MG63 (cell line): ENCODE measurements around the gene PKHD1. TPM values are rescaled to one million over a fixed set of nuclear protein-coding genes. Genes with fewer than 3 reads are reported as not detected.
A peak's percentile ranks its signal among the peaks of the same experiment; 100 is the strongest.

Source experiments
- DNase-seq: peaks from one replicate; pipeline ENCODE4 v3.0.0-alpha.2; 2020
- H3K27me3 ChIP-seq: fragments of 250-450 bp; sonication (Bioruptor Pico); 2 replicates; pipeline ENCODE4 v1.5.1; 2020; ENCODE audit warnings: mild to moderate bottlenecking, moderate library complexity
- H3K36me3 ChIP-seq: fragments of 250-450 bp; sonication (Bioruptor Pico); 2 replicates; pipeline ENCODE4 v1.5.1; 2020; ENCODE audit warnings: mild to moderate bottlenecking, moderate library complexity
- H3K4me3 ChIP-seq: fragments of 250-450 bp; sonication (Bioruptor Pico); 2 replicates; pipeline ENCODE4 v1.5.1; 2020; ENCODE audit warnings: mild to moderate bottlenecking, moderate library complexity
- H3K9me3 ChIP-seq: fragments of 250-450 bp; sonication (Bioruptor Pico); 2 replicates; pipeline ENCODE4 v1.5.1; 2020; ENCODE audit warnings: mild to moderate bottlenecking, moderate library complexity
- total RNA-seq: library from RNA; depleted of rRNA; stranded (reverse); fragments of >200 nt; shearing (Covaris generic); gene quantifications from 2 replicates; pipeline ENCODE4 v1.2.3, GENCODE V29; 2014; ENCODE audit warnings: low replicate concordance

Gene PKHD1
- total RNA-seq, 1 experiment from 2014 or later, result not detected

DNA sequence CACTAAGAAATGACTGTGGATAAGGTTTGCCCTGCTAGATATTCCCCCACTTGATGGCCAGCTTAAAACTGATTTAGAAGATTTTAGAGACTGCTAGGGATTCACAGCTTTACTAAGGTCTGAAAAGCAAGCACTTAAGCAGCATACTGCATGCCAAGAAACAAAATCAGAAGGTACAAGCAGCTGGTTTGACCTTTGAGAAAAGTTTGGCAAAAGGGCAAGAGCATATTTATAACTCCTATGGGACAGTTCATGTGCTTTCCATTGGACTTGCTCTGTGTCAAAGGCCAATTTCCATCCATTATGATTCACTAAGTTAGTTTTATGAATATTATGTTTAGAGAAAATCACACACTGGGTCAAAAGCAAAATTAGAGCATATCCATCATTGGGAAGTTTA is 402.8 kb downstream of the PKHD1 start:
- Histone ChIP-seq H3K4me3 (no peak overlapping the region), H3K27me3 (no peaks in the 10 kb centered on the region)
- no peak for DNase-seq

DNA sequence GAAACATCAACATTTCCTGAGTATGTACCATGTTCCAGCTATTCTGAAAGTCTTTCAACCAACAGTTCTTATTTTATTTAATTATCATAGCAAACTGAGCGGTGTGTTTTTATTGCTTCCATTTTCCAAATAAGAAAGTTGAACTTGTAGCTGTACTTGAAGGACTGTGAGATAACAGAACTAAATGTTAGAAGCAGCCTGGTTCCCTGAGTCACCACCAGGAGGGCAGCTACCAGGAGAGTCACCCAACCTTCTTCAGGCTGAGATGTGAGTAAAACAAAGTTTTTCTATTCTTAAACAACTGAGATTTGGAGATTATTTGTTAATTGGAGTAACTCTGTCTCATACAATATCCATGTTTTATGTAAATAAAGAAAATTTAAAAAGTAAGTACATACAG is 403.4 kb downstream of the PKHD1 start:
- no peaks in the 10 kb centered on the region for H3K9me3 ChIP-seq
- no peaks in the 10 kb centered on the region for H3K36me3 ChIP-seq
- no peak overlapping the region for H3K4me3 ChIP-seq
- H3K27me3 ChIP-seq, result no peaks in the 10 kb centered on the region
- DNase-seq, result no peak

More for the DNA sequence above, 402.8 kb downstream of the PKHD1 start:
- no peaks in the 10 kb centered on the region for H3K36me3 ChIP-seq
- H3K9me3 ChIP-seq, result no peaks in the 10 kb centered on the region

DNA sequence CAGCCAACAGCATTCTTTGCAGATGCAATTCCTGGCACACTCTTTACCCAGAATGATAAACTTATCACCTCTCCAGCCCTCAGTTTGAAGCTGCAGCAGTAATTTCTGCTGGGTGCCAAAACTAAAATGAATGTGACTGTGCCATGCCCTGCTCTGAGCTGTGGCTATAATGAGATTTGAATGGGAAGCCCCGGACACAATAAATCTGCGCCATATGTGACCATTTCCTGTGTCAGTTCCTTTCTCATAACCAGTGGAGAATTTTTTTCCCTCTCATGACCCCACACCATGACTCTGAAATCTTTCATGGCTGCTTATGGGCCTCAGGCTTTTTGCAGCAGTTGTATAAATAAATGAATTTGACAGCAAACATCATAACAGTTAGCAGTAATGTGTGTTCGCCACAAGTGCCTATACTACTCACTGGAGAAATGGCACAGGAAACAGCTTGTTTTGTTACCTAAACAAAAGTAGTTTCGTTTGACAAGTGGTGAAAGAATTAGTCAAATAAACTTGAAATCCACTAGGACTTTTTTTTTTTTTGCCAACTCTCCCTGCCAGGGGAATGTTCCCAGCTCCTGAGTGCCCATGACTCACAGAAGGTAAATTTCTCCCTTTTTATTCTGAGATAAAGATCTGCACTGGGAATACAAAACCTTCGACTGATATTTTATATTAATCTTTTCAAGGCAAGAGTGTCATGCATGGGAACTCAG is 408.4 kb downstream of the PKHD1 start:
- DNase-seq, result no peak
- no peak overlapping the region for H3K4me3 ChIP-seq

DNA sequence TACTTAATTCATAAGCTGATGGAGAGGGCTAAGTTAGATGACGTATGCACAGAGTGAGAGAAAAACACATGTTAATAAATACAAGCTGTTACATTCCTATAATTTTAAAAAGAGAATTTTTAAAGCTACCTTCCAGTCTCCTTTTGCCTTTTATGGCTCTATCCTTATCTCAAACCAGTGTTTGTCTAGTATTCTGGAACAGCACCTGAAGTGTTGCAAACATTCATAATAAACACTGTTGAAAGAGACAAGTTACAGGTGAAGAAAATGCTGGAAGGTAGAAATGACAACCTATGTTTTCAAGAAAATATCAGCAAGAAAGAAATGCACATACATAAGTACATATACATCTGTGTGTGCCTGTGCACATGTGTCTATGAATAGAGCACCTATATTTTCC is 409.1 kb downstream of the PKHD1 start:
- Histone ChIP-seq H3K4me3 (no peak overlapping the region), H3K36me3 (no peaks in the 10 kb centered on the region), H3K9me3 (no peaks in the 10 kb centered on the region), H3K27me3 (no peaks in the 10 kb centered on the region)
- no peak for DNase-seq

More for the DNA sequence above, 408.4 kb downstream of the PKHD1 start:
- H3K9me3 ChIP-seq, result no peaks in the 10 kb centered on the region
- H3K36me3 ChIP-seq, result no peaks in the 10 kb centered on the region
- no peaks in the 10 kb centered on the region for H3K27me3 ChIP-seq

DNA sequence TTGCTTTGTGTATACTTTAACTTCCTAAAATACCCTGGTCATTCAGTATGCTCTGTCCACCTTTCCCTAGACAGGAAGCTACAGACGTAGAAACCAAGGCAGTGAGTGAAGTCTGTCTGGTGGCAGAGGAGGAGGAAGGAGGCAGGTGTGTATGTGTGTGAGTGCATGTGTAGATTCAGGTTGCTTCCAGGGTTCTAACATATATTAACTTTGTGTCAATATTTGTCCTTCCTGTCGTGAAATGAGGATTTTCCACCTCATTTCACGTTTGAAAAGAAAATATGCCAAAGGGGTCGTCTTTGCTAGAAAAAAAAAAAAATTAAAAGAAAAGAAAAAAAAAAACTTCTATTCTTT is 411.5 kb downstream of the PKHD1 start:
- H3K4me3 ChIP-seq, result no peak overlapping the region
- no peaks in the 10 kb centered on the region for H3K27me3 ChIP-seq
- H3K9me3 ChIP-seq, result no peaks in the 10 kb centered on the region
- no peak for DNase-seq
- no peaks in the 10 kb centered on the region for H3K36me3 ChIP-seq

DNA sequence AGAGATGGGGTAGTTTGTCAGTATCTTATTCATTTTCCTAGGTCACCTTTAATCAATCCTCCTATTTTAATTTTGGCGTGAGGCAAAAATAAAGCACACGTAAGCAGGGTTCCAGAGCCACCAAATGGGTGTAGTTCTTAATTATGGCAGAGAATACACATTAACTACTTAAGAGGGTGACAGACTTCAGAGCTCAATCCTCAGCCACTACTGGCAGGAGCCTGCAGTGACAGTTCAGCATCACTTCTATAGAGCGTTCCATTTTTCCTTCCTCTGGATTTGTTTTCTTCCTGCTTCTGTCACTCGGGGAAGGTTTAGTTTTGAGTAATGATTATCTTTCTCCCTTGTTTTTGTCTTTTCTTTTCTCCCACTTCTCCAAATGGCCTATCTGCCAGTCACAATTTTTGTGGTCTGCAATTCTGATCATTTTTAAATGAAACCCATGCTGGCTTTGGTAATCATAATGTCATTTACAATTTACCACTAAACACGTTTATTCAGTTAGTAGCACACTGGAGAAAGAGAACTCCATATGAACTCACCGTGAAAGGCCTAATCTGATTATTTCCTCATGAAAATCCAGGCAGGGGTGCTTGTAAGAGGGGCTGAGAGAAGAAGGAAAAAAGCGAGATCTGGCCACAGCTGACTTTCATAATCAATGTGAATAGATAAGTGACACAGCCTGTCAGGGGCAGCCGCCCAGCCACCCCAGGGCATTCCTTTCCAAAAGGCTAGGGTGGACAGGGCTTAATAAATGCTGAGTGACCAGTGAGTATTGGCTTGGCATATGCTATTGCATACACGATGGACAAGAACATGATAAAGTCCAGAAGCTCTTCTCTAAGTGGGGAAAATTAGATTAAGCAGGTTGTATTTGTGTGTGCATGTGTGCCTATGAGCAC is 412.1 kb downstream of the PKHD1 start:
- Histone ChIP-seq H3K4me3 (no peak overlapping the region), H3K9me3 (no peaks in the 10 kb centered on the region), H3K27me3 (no peaks in the 10 kb centered on the region), H3K36me3 (no peaks in the 10 kb centered on the region)
- no peak for DNase-seq

DNA sequence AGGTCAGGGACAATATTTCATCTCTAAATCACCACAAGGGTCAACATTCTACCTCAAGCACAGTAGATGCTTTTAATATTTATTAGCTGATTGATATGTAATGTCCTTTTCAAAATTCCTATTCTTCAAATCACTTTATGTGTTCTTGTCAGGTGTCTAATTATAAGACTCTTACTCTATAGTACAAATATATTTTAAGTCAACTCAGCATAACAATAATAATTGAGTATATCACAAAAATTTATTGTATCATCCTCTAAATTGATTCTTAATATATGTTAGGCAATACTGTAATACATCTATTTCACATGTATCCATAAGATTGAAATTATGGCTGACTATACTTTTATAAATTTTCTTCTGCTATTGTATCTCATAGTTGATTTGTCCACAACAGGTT is 423.9 kb downstream of the PKHD1 start:
- no peak for DNase-seq
- Histone ChIP-seq H3K36me3 (no peaks in the 10 kb centered on the region), H3K4me3 (no peak overlapping the region), H3K27me3 (no peaks in the 10 kb centered on the region), H3K9me3 (no peaks in the 10 kb centered on the region)

DNA sequence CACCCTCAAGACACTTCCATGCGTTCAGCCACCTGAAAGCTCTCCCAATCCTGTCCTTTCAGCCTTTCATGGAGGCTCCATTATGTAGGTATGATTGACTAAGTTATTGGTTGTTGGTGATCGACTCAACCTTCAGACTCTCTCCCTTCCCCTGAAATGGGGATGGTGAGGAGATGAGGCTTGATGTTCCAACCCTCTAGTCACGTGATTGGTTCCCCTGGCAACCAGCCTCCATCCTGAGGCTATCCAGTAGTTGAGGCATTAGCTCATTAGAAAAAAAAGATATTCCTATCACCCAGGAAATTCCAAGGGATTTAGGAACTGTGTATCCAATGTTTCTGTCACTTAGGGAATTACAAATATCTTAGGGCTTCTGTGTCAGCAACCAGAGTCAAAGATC is 426.6 kb downstream of the PKHD1 start:
- H3K27me3 ChIP-seq, result no peaks in the 10 kb centered on the region
- no peak overlapping the region for H3K4me3 ChIP-seq
- no peaks in the 10 kb centered on the region for H3K36me3 ChIP-seq
- no peak for DNase-seq
- no peaks in the 10 kb centered on the region for H3K9me3 ChIP-seq

DNA sequence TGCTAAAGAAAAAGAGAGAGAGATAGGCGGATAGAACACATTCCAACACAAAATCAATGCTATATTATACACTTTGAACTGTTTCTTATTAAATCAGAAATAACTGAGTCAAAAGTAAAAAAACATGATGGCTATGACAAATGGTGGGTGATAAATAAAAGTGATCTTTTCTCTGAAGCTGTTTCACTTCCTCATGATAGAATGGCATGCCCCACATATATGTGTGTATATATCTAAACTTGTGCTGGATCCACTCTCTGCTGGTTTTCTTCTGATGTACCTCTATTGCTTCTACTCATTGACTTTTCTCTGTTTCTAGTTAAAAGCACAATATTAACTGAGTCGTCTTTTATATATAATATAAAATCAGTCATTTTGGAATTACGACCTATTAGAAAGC is 429.9 kb downstream of the PKHD1 start:
- no peaks in the 10 kb centered on the region for H3K9me3 ChIP-seq
- no peaks in the 10 kb centered on the region for H3K36me3 ChIP-seq
- H3K27me3 ChIP-seq, result no peaks in the 10 kb centered on the region
- DNase-seq, result no peak
- H3K4me3 ChIP-seq, result no peak overlapping the region

DNA sequence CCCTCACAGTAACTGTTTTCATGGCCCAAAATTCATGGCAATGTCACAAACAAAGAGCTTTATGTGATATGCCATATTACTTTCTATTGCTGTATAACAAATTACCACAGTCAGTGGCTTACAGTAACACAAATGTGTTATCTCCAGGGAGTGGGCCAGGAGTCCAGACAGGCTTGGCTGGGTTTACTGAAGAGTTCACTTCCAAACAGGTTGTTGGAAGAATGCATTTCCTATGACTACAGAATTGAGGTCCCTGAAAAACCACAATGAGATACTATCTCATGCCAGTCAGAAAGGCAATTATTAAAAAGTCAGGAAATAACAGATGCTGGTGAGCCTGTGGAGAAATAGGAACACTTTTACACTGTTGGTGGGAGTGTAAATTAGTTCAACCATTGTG is 431.9 kb downstream of the PKHD1 start:
- Histone ChIP-seq H3K9me3 (no peaks in the 10 kb centered on the region), H3K36me3 (no peaks in the 10 kb centered on the region), H3K27me3 (no peaks in the 10 kb centered on the region), H3K4me3 (no peak overlapping the region)
- no peak for DNase-seq

DNA sequence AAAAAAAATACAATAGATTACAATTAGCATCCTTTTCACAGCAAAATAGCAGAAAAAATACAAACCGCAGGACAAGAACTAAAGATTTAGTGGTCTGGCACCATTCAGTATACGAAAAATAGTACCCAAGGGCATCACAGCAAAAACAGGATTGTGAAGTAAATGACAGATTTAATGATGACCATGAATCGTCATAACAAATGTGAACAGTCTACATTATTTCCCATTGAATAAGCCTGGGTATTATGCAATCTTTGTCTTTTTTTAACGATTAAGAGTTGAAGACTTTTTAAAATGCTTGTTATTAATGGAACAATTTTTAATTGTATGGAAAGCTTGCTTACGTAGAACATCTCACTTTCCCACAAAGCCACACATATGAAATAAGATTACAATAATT is 432.8 kb downstream of the PKHD1 start:
- no peaks in the 10 kb centered on the region for H3K9me3 ChIP-seq
- H3K36me3 ChIP-seq, result no peaks in the 10 kb centered on the region
- DNase-seq, result no peak
- no peak overlapping the region for H3K4me3 ChIP-seq
- no peaks in the 10 kb centered on the region for H3K27me3 ChIP-seq

DNA sequence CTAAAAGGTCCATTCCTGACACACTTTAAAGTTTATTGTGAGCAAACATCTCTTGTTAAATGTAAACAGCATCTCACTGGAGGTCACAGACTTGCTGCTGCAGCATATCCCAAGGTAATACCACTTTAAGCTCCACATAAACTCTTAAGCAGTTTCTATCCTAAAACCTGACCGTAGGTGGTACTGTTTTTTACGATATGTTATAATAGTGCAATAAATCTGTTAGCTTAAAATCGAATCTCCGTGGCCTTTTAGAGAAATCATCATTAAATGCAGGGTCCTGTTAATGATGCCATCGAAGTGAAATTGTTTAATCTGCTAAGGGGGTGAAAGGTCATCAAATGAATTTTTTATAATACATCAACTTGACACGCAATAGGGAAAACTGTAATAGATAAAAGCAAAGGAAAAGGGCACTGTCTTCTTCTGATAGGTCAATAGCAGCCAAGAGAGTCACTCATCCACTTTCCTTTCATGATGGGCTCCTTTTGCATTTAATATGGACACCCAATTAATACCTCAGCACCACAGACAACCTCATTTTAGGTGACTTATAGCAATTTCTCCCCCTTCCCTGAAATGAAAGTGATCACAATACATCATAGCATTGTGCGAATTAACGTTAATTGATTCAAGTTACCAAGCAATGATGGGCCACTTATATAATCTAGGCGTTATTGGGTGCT is 436.1 kb downstream of the PKHD1 start:
- no peak for DNase-seq
- no peaks in the 10 kb centered on the region for H3K9me3 ChIP-seq
- no peaks in the 10 kb centered on the region for H3K36me3 ChIP-seq
- H3K4me3 ChIP-seq, result no peak overlapping the region
- H3K27me3 ChIP-seq, result no peaks in the 10 kb centered on the region

DNA sequence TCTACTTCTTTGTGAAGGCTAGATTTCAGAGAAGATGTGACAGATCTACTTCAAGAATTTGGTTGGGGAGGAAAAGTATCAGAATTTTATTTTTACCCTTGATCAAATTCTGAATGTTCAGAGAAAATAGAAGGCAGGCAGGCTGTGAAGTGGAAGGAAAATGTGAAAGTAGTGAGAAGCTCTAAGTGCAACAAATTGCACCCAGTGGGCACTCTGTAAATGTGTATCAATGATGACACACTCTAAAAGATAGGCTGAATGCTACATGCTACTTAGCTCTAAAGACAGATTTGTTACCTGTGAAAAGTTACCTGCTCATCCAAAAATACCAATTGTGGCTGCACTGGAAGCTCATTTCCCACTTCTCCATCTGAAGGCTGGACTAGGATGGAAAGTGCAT is 438.6 kb downstream of the PKHD1 start:
- DNase-seq, result no peak

DNA sequence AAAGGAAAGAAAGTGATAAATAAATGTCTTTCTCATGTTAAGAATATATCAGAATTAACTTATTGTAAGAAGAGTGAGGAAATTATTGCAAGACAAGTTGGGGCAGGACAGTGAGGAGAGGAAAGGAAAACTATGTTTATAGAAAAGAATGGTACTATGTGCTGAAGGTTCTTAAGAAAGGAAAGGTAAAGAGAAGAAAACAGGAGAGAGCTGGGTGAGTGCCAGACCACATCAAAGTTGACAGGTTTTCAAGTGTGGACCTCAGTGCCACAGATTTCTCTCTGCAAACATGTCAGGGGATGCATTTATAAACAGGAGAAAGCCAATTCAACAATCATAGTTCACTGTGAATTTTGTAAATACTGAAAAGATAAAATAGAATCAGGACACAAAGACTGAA is 439.2 kb downstream of the PKHD1 start:
- no peak for DNase-seq
- H3K27me3 ChIP-seq, result no peaks in the 10 kb centered on the region
- no peaks in the 10 kb centered on the region for H3K9me3 ChIP-seq
- no peak overlapping the region for H3K4me3 ChIP-seq
- no peaks in the 10 kb centered on the region for H3K36me3 ChIP-seq

More for the DNA sequence above, 438.6 kb downstream of the PKHD1 start:
- Histone ChIP-seq H3K27me3 (no peaks in the 10 kb centered on the region), H3K36me3 (no peaks in the 10 kb centered on the region), H3K4me3 (no peak overlapping the region), H3K9me3 (no peaks in the 10 kb centered on the region)

DNA sequence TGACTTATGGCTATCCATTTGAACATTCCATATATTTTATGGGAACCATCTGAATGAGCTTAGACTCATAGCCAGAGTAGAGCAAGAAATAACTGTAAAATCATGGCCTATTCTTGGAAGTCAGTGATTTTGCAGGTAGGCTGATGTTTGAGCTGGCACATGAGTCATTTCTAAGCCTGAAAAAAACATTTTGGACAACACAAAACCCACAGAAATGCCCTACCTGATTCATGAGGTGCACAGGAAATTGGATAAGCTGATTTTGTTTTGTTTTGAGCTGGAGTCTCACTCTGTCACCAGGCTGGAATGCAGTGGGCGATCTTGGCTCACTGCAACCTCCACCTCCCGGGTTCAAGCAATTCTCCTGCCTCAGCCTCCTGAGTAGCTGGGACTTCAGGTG is 443.0 kb downstream of the PKHD1 start:
- Histone ChIP-seq H3K9me3 (no peaks in the 10 kb centered on the region), H3K4me3 (no peak overlapping the region), H3K27me3 (no peaks in the 10 kb centered on the region), H3K36me3 (no peaks in the 10 kb centered on the region)
- peak; percentile 15 for DNase-seq

DNA sequence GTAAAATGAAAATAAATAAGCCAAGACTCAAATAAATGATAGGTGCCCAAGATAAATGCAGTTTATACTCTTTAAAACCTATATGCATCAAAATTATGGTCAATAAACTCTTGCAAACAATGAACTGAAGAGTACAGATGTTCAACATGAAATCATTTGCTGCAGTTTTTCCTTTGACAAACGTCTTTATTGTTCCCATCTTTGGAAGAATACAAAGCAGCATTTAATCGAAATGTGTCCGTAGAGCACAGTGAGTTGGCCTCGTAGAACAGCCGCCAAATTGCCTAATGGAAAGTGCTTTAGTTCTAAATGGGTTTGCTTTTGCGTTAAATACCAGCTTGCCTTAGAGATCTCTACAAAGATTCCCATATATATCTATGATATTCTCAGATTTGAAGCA is 447.4 kb downstream of the PKHD1 start:
- Histone ChIP-seq H3K27me3 (no peaks in the 10 kb centered on the region), H3K36me3 (no peaks in the 10 kb centered on the region), H3K9me3 (no peaks in the 10 kb centered on the region), H3K4me3 (no peak overlapping the region)
- no peak for DNase-seq

DNA sequence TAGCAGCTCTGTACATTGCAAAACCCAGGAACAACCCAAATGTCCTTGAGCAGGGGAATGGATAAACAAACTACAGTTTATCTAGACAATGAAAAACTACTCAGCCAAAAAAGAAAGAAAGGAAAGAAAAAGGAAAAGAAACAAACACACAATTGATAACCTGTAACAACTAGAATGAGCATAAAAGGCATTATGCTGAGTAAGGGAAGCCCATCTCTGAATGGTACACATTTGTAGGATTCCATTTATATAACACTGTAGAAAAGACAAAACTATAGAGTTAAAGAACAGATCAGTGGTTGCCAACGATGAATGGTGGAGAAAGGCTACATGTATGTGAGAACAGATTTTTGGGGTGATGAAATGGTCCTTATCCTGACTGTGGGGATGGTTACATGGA is 454.0 kb downstream of the PKHD1 start:
- DNase-seq, result no peak
- H3K27me3 ChIP-seq, result no peaks in the 10 kb centered on the region
- H3K4me3 ChIP-seq, result no peak overlapping the region
- H3K9me3 ChIP-seq, result no peaks in the 10 kb centered on the region
- H3K36me3 ChIP-seq, result no peaks in the 10 kb centered on the region
